Stimulated activated CD4-positive, alpha-beta T cell treated with anti-CD3 and anti-CD28 coated beads, Interleukin-2, amount 100 ng/mL, for 48 hours (primary cell): ENCODE data around the gene KIAA1671.

Experiments
- DNase-seq, 2 donors: peaks; one replicate each; pipeline ENCODE4 v3.0.0-alpha.2; 2020

The KIAA1671 gene

GRCh38 chr22:25069758-25070481 is 117.4 kb downstream of the KIAA1671 start:
- no peak for DNase-seq

DNA sequence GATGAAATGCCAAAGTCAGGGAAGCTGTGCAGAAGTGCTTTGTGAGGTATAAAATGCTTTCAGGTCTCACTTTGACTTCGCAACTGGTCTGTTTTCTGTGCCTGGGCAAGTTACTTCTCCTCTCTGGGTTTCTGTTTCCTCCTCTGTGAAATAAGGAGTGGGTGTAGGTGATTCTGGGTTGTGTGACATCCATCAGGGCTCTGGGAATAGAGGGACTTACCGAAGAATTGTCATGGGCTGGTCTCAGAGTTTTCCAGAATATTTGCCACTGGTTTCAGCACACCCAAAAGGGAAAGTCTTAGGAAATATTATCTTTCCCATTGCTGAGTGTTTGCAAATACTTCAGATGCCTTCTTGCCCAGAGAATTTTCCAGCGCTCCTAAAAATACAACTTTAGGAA is 118.4 kb downstream of the KIAA1671 start:
- no peak for DNase-seq

DNA sequence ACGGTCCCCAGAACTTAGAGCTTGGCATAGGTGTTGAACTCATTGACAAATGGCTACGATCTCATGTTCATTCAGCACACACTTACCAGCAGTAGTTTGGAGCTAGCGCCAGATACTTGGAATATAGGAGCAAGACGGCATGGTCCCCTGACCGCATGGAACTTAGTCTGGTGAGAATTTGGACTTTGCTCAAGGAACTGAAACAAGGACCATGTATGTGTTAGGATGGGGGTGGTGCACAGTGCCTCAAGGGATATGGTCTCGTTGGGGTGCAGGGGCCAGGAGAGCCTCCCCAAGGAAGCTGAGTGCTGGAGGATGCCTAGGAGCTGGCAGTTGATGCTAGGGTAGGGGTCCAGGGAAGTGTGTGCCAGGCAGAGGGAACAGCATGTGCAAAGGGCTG is 119.2 kb downstream of the KIAA1671 start:
- no peak for DNase-seq

DNA sequence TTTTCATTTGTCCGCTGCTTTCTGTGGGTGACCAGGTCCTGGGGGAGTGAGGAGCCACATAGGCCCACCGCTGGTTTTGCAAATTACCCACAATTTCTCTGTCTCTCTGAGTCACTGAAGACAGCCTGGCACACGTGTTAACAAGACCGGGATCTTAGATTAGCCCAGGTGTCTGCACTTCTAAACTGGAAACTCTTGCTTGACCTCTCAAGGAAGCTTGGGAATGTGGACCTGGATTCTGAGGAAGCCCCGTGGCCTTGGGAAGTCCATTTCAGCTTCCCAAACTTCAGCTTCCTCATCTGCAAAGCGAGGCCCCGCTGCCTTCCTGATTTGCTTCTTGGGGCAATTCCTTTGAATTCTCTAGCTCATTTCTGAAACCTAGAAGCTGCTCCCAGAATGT is 119.9 kb downstream of the KIAA1671 start:
- DNase-seq, result no peak

DNA sequence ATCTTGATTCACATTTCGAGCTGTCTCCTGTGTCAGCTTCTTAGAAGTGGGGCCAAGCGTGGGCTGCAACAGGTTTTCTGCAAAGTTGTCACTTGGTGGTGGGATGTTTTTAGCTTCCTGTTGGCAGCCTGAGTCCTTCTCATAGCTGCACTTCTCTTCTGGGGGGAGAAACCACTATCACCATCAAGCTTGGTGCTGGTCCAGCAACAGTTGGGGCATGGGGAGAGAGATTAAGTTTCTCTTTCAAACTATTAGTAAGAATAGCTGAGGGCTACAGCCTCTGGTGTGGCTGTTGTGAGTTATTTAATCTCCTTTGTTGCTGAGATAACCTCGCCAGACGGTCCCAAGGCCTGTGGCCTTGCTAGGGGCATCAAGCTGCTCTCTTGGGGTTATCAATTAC is 123.8 kb downstream of the KIAA1671 start:
- DNase-seq, result peak in 1 of 2 donors; percentile 49

DNA sequence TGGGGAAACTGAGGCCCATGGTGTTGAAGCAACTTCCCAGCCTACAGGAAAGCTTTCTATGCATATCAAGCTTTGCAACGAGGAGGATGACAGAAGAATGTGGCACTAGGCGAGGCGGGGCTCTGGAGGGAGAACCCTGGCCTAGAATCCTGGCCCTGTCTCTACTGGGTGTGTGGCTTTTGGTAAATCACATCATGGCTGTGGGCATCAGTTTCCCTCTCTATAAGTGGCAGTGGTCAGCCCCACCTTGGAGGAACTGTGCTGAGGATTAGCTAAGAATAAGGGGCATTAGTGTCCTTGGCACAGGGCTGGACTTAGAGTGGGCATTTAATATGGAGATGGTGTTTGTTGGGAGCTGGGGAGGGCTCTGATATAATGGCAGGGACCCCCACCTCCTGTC is 124.5 kb downstream of the KIAA1671 start:
- no peak for DNase-seq

DNA sequence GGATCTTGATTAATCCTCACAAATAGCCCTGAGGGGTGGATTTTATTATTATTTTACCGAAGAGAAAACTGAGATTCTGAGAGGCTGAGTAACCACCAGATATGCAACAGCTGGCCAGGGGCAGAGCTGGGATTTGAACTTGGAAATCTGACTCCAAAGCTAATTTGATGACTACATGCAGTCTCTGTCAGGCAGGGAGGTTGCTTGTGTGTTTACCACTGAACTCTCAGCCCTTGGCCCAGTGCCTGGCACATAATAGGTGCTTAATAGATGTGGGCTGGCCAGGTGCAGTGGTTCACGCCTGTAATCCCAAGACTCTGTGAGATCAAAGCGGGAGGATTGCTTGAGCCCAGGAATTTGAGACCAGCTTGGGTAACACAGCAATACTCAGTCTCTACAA is 125.4 kb downstream of the KIAA1671 start:
- no peak for DNase-seq

- DNase-seq, result no peak
These were observed 126.1 kb downstream of the KIAA1671 start for GRCh38 chr22:25078591-25078990.

- no peak for DNase-seq
These were observed 128.3 kb downstream of the KIAA1671 start for GRCh38 chr22:25080855-25081254.

- DNase-seq, result no peak
These were observed 128.9 kb downstream of the KIAA1671 start for GRCh38 chr22:25081409-25081824.

- no peak for DNase-seq
These were observed 129.6 kb downstream of the KIAA1671 start for GRCh38 chr22:25082096-25082495.

GRCh38 chr22:25083056-25083806 is 130.7 kb downstream of the KIAA1671 start:
- DNase-seq, result no peak

- DNase-seq, result no peak
These were observed 131.3 kb downstream of the KIAA1671 start for GRCh38 chr22:25083807-25084200.

DNA sequence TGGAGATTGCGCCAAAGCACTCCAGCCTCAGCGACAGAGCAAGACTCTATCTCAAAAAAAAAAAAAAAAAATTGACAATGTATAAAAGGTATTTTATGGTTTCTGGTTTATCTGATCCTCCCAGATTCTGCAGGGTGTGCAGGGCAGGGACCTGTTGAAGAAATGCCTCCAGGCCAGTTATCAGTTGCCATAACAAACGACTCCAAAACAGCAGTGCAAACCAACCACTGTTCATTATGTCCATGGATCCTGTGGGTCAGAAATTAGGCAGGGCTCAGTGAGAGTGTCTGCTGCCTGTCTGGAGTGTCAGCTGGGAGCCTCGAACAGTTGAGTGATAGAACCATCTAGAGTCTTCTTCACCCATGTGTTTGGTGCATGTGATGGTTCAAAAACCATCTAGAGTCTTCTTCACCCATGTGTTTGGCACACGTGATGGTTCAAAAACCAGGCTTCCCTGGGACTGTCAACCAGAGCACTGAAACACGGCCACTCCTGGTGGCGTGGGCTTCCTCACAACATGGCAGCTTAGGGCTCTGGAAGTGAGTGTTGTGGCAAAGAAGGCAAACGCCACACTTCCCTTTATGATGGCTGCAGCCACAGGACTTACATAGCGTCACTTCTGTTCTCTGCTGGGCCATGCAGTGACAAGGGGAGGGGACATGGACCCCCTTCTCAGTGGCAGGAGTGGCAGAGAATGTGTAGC is 132.0 kb downstream of the KIAA1671 start:
- DNase-seq, result no peak

- no peak for DNase-seq
These were observed 132.6 kb downstream of the KIAA1671 start for GRCh38 chr22:25085156-25085555.

- no peak for DNase-seq
These were observed 133.7 kb downstream of the KIAA1671 start for GRCh38 chr22:25085930-25086901.

GRCh38 chr22:25086902-25087282 is 134.4 kb downstream of the KIAA1671 start:
- no peak for DNase-seq

GRCh38 chr22:25090225-25090890 is 137.8 kb downstream of the KIAA1671 start:
- DNase-seq, result no peak

GRCh38 chr22:25091458-25091857 is 138.9 kb downstream of the KIAA1671 start:
- DNase-seq, result no peak

- DNase-seq, result no peak
These were observed 139.6 kb downstream of the KIAA1671 start for GRCh38 chr22:25092119-25092518.

DNA sequence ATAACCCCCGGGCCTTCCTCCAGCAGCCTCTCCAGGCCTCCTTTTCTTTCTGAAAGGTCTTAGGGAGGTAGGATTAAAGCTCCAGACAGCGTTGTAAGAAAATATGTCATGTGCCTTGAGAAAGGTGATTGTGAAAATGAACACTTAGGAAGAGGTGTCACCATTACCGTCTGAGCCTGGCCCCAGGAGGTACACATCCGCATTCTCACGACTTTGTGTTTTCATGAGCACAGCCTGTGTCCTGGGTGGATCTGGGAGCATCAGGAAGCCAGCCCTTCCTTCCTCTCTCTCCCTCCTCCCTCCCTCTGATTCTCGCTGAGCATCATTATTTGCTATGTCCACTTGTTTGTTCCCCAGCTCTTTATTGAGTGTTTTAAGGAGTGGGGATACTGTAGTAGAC is 142.1 kb downstream of the KIAA1671 start:
- no peak for DNase-seq

DNA sequence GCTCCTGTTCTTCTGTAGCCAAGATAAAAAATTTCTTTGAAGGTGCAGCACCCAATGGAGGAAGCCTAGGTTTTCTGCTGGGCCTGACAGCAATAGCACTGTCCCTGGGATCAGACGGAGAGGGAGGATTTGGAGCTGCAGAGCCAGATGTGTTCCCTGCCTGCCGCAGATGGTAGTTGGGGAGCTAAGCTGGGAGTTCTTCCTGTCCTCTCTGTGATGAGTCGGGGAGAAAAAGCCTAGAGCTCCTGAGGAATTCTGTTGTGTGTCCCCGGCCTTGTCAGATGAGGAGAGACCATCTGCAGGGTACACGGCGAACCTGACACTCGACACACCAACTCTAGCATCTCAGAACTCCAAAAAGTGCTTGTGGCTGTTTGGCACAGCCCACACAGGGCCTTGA is 143.4 kb downstream of the KIAA1671 start:
- no peak for DNase-seq
